Endodermal cell (in vitro differentiated cells): ENCODE measurements around the gene RHBDD3. TPM values are rescaled to one million over a fixed set of nuclear protein-coding genes. Genes with fewer than 3 reads are reported as not detected.

Experiments used
- DNase-seq: peaks from one replicate; pipeline ENCODE4 v3.0.0-alpha.2; 2017
- H3K27ac ChIP-seq: 2 replicates; pipeline ENCODE4 v1.5.1; 2013; ENCODE audit warnings: mild to moderate bottlenecking, low read depth, low read length, moderate library complexity
- H3K27me3 ChIP-seq: 2 replicates; pipeline ENCODE4 v1.6.1; 2013; ENCODE audit warnings: mild to moderate bottlenecking, low read length, moderate library complexity; ENCODE audit not compliant: insufficient read depth, control insufficient read depth, poor library complexity, severe bottlenecking
- H3K36me3 ChIP-seq: 2 replicates; pipeline ENCODE4 v1.7.0; 2013; ENCODE audit warnings: mild to moderate bottlenecking, low read length, moderate library complexity; ENCODE audit not compliant: control insufficient read depth, insufficient read depth
- H3K4me1 ChIP-seq: one replicate; pipeline ENCODE4 v1.7.0; 2013; ENCODE audit warnings: low read length; ENCODE audit not compliant: control insufficient read depth, insufficient read depth
- H3K4me3 ChIP-seq: 2 replicates; pipeline ENCODE4 v1.5.1; 2013; ENCODE audit warnings: mild to moderate bottlenecking, low read length, moderate library complexity
- H3K9ac ChIP-seq: 2 replicates; pipeline ENCODE4 v1.6.1; 2013; ENCODE audit warnings: mild to moderate bottlenecking, low read length, moderate library complexity; ENCODE audit not compliant: poor library complexity, severe bottlenecking; ENCODE audit errors: extremely low read depth
- H3K9me3 ChIP-seq: 2 replicates; pipeline ENCODE4 v1.6.1; 2013; ENCODE audit warnings: mild to moderate bottlenecking, low read length, moderate library complexity; ENCODE audit not compliant: control insufficient read depth
- H3K27ac Mint-ChIP-seq: 2 replicates; pipeline ENCODE4 v1.8.0; 2020; ENCODE audit warnings: mixed read lengths
- H3K27me3 Mint-ChIP-seq: 2 replicates; pipeline ENCODE4 v1.8.0; 2021; ENCODE audit warnings: mild to moderate bottlenecking, mixed read lengths; ENCODE audit not compliant: insufficient read depth
- H3K36me3 Mint-ChIP-seq: 2 replicates; pipeline ENCODE4 v1.8.0; 2020; ENCODE audit warnings: low read depth, mixed read lengths
- H3K4me1 Mint-ChIP-seq: 2 replicates; pipeline ENCODE4 v1.8.0; 2020; ENCODE audit warnings: mixed read lengths
- H3K4me3 Mint-ChIP-seq: 2 replicates; pipeline ENCODE4 v1.8.0; 2020; ENCODE audit warnings: mild to moderate bottlenecking, moderate library complexity, mixed read lengths
- H3K9me3 Mint-ChIP-seq: 2 replicates; pipeline ENCODE4 v1.8.0; 2020; ENCODE audit warnings: mild to moderate bottlenecking, mixed read lengths
- WGBS, 2 experiments: methylation state at CpG; one replicate each; pipeline versions ENCODE4 v1.1.5 to v1.1.7; 2013; ENCODE audit warnings: missing lambda C conversion rate in 2 of 2, mixed read lengths in 1 of 2; ENCODE audit not compliant: insufficient coverage in 1 of 2, insufficient read length in 1 of 2; 5-methylcytosine and 5-hydroxymethylcytosine counted together
- total RNA-seq, 2 donors: library from RNA; stranded (reverse); fragmentation: NEBNext Ultra II Directional in 1 of 2; extraction: Animal tissue kit (Norgen Biotek cat#: 25700) in 1 of 2; gene quantifications; 2 replicates in 1 of 2; 3 replicates in 1 of 2; pipeline ENCODE4 v1.2.1, GENCODE V29; 2021
- TF ChIP-seq, protein P1 (sequence below): fragments of 200-600 bp; sonication (generic); conservative IDR thresholded peaks from 2 replicates; pipeline ENCODE4 v1.5.0; 2021; ENCODE audit warnings: antibody characterized with exemption, mild to moderate bottlenecking

Gene RHBDD3
- total RNA-seq, 2 donors from 2014 or later: 65.0 to 75.2 TPM

DNA sequence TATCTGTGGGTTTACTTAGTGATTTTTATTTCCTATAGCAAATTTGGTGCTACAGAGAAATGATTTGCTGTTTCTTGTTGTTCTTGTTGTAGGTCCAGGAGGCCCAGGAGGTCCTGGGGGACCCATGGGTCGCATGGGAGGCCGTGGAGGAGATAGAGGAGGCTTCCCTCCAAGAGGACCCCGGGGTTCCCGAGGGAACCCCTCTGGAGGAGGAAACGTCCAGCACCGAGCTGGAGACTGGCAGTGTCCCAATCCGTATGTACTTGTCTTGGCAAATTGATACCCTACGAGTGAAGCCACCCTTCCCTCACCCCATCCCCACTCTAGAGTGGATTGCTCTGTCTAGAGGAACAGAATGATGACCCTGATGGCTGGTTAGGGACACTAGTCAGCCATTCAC is 30.9 kb upstream of the RHBDD3 start:
- Mint-ChIP-seq H3K4me3 (no peak overlapping the region), H3K27me3 (no peaks in the 10 kb centered on the region), H3K9me3 (no peaks in the 10 kb centered on the region), H3K27ac (no peak overlapping the region), H3K36me3 (peaks cover 70% of the 10 kb centered on the region), H3K4me1 (no peaks in the 10 kb centered on the region)
- Histone ChIP-seq H3K9me3 (no peaks in the 10 kb centered on the region), H3K27me3 (no peaks in the 10 kb centered on the region), H3K36me3 (peaks cover 66% of the 10 kb centered on the region), H3K4me1 (no peaks in the 10 kb centered on the region), H3K4me3 (no peak overlapping the region), H3K27ac (no peak overlapping the region), H3K9ac (no peak overlapping the region)
- no peak for DNase-seq
- whole genome bisulfite sequencing, 2 experiments: 98 to 100% methylated on average over 4 to 8 of the region's 8 CpGs
- TF ChIP-seq, protein P1, sequence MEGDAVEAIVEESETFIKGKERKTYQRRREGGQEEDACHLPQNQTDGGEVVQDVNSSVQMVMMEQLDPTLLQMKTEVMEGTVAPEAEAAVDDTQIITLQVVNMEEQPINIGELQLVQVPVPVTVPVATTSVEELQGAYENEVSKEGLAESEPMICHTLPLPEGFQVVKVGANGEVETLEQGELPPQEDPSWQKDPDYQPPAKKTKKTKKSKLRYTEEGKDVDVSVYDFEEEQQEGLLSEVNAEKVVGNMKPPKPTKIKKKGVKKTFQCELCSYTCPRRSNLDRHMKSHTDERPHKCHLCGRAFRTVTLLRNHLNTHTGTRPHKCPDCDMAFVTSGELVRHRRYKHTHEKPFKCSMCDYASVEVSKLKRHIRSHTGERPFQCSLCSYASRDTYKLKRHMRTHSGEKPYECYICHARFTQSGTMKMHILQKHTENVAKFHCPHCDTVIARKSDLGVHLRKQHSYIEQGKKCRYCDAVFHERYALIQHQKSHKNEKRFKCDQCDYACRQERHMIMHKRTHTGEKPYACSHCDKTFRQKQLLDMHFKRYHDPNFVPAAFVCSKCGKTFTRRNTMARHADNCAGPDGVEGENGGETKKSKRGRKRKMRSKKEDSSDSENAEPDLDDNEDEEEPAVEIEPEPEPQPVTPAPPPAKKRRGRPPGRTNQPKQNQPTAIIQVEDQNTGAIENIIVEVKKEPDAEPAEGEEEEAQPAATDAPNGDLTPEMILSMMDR: no peak

DNA sequence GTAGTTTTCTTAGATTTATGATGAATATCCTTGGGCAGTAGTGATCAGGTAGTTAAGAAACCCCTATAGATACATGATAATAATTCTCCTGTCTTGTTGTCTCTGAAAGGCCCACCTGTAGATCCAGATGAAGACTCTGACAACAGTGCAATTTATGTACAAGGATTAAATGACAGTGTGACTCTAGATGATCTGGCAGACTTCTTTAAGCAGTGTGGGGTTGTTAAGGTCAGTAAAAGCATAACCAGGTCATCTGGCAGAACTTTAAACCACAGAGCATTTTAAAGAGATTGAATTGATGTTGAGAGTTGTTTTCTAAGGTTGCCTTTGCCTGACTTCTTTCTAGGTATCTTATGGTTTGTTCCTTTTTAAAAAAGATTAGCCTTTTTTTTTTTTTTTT is 24.6 kb upstream of the RHBDD3 start:
- DNase-seq: no peak
- no peaks in the 10 kb centered on the region for H3K4me1 Mint-ChIP-seq
- Histone ChIP-seq H3K9me3 (no peaks in the 10 kb centered on the region), H3K9ac (no peak overlapping the region), H3K36me3 (peaks cover 99% of the 10 kb centered on the region), H3K4me3 (no peak overlapping the region), H3K27me3 (no peaks in the 10 kb centered on the region), H3K4me1 (no peaks in the 10 kb centered on the region), H3K27ac (no peak overlapping the region)
- no peak overlapping the region for H3K4me3 Mint-ChIP-seq
- TF ChIP-seq, protein P1: no peak
- peak overlapping the region; percentile 6 for H3K27ac Mint-ChIP-seq
- H3K27me3 Mint-ChIP-seq: no peaks in the 10 kb centered on the region
- peaks cover 94% of the 10 kb centered on the region for H3K36me3 Mint-ChIP-seq
- no peaks in the 10 kb centered on the region for H3K9me3 Mint-ChIP-seq

DNA sequence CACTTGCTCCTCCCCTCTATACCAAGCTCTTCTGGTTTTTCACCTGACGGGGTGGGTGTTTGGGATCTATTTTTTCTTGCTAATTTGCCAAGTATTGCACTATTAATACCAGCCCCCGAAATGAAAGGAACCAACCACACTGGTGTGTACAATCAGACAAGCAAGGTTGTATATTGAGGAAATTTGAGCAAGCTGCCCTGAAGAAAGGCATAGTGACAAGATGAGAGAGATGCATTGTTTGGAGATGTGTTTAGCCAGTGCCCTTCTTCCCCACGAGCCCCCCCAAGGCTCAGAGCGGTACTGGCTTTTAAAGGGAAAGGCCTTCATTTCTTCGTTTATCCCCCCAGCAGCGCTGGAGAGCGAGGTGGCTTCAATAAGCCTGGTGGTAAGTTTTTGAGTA is 23.4 kb upstream of the RHBDD3 start:
- no peak overlapping the region for H3K4me3 ChIP-seq
- Mint-ChIP-seq H3K4me3 (no peak overlapping the region), H3K27me3 (no peaks in the 10 kb centered on the region), H3K9me3 (no peaks in the 10 kb centered on the region), H3K27ac (no peak overlapping the region), H3K36me3 (peaks cover 94% of the 10 kb centered on the region), H3K4me1 (no peaks in the 10 kb centered on the region)
- DNase-seq: peak; percentile 61
- 91% methylated on average over 5 to 7 of the region's 7 CpGs for WGBS, 2 experiments
- TF ChIP-seq, protein P1: peak; percentile 30
- no peaks in the 10 kb centered on the region for H3K27me3 ChIP-seq
- peaks cover 99% of the 10 kb centered on the region for H3K36me3 ChIP-seq
- no peaks in the 10 kb centered on the region for H3K4me1 ChIP-seq
- H3K27ac ChIP-seq: no peak overlapping the region
- no peak overlapping the region for H3K9ac ChIP-seq
- no peaks in the 10 kb centered on the region for H3K9me3 ChIP-seq
